ENCODE measurements around the gene RNASEL. TPM values are rescaled to one million over a fixed set of nuclear protein-coding genes. Genes with fewer than 3 reads are reported as not detected.
A peak's percentile ranks its signal among the peaks of the same experiment; 100 is the strongest.

RNASEL gene
- total and polyA plus RNA-seq, 3 experiments from 2014 or later, result 5.3 to 8.7 (median 5.6) TPM

- peaks cover 1 to 7% of the 10 kb centered on the region in 2 donors for H3K27me3 Mint-ChIP-seq
- POLR2A ChIA-PET, result interaction anchor here (0.7 kb wide), 1 partner anchor 243 kb away, joined by 7 read pairs; no protein-coding TSS in a partner anchor
- H3K4me1 Mint-ChIP-seq, result peaks cover 0 to 5% (median 3%) of the 10 kb centered on the region in 3 donors
Observed at GRCh38 chr1:182596934-182597333, 7.9 kb upstream of the RNASEL start.

GRCh38 chr1:182595641-182596240, 6.7 kb upstream of the RNASEL start:
- H3K36me3 Mint-ChIP-seq, result peaks cover 0 to 1% (median 0%) of the 10 kb centered on the region in 3 donors
- Histone ChIP-seq H3K27ac (ENCODE audit: low read depth, low read length) (no peak overlapping the region), H3K4me1 (ENCODE audit: insufficient read depth, low read length) (no peaks in the 10 kb centered on the region), H3K9me3 (ENCODE audit: low read length) (no peaks in the 10 kb centered on the region), H3K4me3 (ENCODE audit: low read length) (no peak overlapping the region), H3K36me3 (ENCODE audit: insufficient read depth, low read length) (no peaks in the 10 kb centered on the region), H3K27me3 (ENCODE audit: insufficient read depth, low read length, poor library complexity, severe bottlenecking) (no peaks in the 10 kb centered on the region)
- ChIA-PET CTCF (interaction anchor here (0.8 to 10.3 kb wide), 12 partner anchors 9 to 249 kb away, joined by 3 to 306 read pairs (median 3); partner anchors contain the start of gene NPL), POLR2A (no interaction called here)
- H3K27ac Mint-ChIP-seq, result peak overlapping the region in 1 of 8 donors; percentile 33
- H3K27me3 Mint-ChIP-seq, result peaks cover 3 to 7% of the 10 kb centered on the region in 2 donors
- peak; percentile 41 to 67 (median 52) for DNase-seq
- H3K4me3 Mint-ChIP-seq, result no peak overlapping the region
- no peaks in the 10 kb centered on the region for H3K9me3 Mint-ChIP-seq
- peaks cover 0 to 5% (median 3%) of the 10 kb centered on the region in 3 donors for H3K4me1 Mint-ChIP-seq

More at GRCh38 chr1:182596934-182597333, 7.9 kb upstream of the RNASEL start:
- H3K4me3 Mint-ChIP-seq, result no peak overlapping the region
- CTCF ChIA-PET, result interaction anchor here (0.7 to 10.3 kb wide), 5 partner anchors 8 to 265 kb away, joined by 3 to 306 read pairs (median 7); partner anchors contain the start of genes NPL and RNASEL
- Histone ChIP-seq H3K27me3 (ENCODE audit: insufficient read depth, low read length, poor library complexity, severe bottlenecking) (no peaks in the 10 kb centered on the region), H3K27ac (ENCODE audit: low read depth, low read length) (no peak overlapping the region), H3K4me3 (ENCODE audit: low read length) (no peak overlapping the region), H3K9me3 (ENCODE audit: low read length) (no peaks in the 10 kb centered on the region), H3K36me3 (ENCODE audit: insufficient read depth, low read length) (no peaks in the 10 kb centered on the region), H3K4me1 (ENCODE audit: insufficient read depth, low read length) (peaks cover 6% of the 10 kb centered on the region)
- no peak for DNase-seq
- no peaks in the 10 kb centered on the region for H3K9me3 Mint-ChIP-seq
- peak overlapping the region in 1 of 8 donors; percentile 51 for H3K27ac Mint-ChIP-seq
- H3K36me3 Mint-ChIP-seq, result peaks cover 0 to 1% (median 0%) of the 10 kb centered on the region in 3 donors

GRCh38 chr1:182589931-182590330, 875 bp upstream of the RNASEL start:
- Mint-ChIP-seq H3K4me3 (peak overlapping the region; percentile 92 to 99 (median 97)), H3K36me3 (peaks cover 7 to 31% (median 11%) of the 10 kb centered on the region in 3 donors), H3K27me3 (peaks cover 2 to 3% of the 10 kb centered on the region in 2 donors), H3K4me1 (peaks cover 34 to 48% (median 44%) of the 10 kb centered on the region in 3 donors), H3K9me3 (no peaks in the 10 kb centered on the region), H3K27ac (peak overlapping the region; percentile 39 to 100 (median 100))
- DNase-seq, result no peak
- no peak overlapping the region for H3K4me3 ChIP-seq (ENCODE audit: low read length)
- no peaks in the 10 kb centered on the region for H3K9me3 ChIP-seq (ENCODE audit: low read length)
- no peaks in the 10 kb centered on the region for H3K36me3 ChIP-seq (ENCODE audit: insufficient read depth, low read length)
- H3K4me1 ChIP-seq (ENCODE audit: insufficient read depth, low read length), result peaks cover 27% of the 10 kb centered on the region
- no peak overlapping the region for H3K27ac ChIP-seq (ENCODE audit: low read depth, low read length)
- CTCF ChIA-PET, result interaction anchor here (4.5 kb wide), 1 partner anchor 10 kb away, joined by 44 read pairs; no protein-coding TSS in a partner anchor
- POLR2A ChIA-PET, result interaction anchor here (1.3 kb wide), 1 partner anchor 199 kb away, joined by 3 read pairs; no protein-coding TSS in a partner anchor
- H3K27me3 ChIP-seq (ENCODE audit: insufficient read depth, low read length, poor library complexity, severe bottlenecking), result no peaks in the 10 kb centered on the region

- Mint-ChIP-seq H3K9me3 (no peaks in the 10 kb centered on the region), H3K36me3 (peaks cover 7 to 35% (median 11%) of the 10 kb centered on the region in 3 donors), H3K4me3 (peak overlapping the region; percentile 92 to 99 (median 97)), H3K4me1 (peaks cover 38 to 52% (median 48%) of the 10 kb centered on the region in 3 donors), H3K27me3 (peaks cover 2 to 3% of the 10 kb centered on the region in 2 donors), H3K27ac (peak overlapping the region; percentile 98 to 100 (median 100))
- Histone ChIP-seq H3K9me3 (ENCODE audit: low read length) (no peaks in the 10 kb centered on the region), H3K27me3 (ENCODE audit: insufficient read depth, low read length, poor library complexity, severe bottlenecking) (no peaks in the 10 kb centered on the region), H3K36me3 (ENCODE audit: insufficient read depth, low read length) (no peaks in the 10 kb centered on the region), H3K4me1 (ENCODE audit: insufficient read depth, low read length) (peaks cover 31% of the 10 kb centered on the region), H3K4me3 (ENCODE audit: low read length) (peak overlapping the region; percentile 90), H3K27ac (ENCODE audit: low read depth, low read length) (no peak overlapping the region)
- ChIA-PET POLR2A (interaction anchor here (1.3 to 1.9 kb wide), 4 partner anchors 12 to 250 kb away, joined by 3 to 7 read pairs (median 6); no protein-coding TSS in a partner anchor), CTCF (interaction anchor here (1.3 to 4.5 kb wide), 4 partner anchors 10 to 198 kb away, joined by 6 to 44 read pairs (median 8); no protein-coding TSS in a partner anchor)
- no peak for DNase-seq
Observed at GRCh38 chr1:182589520-182589919, 464 bp upstream of the RNASEL start.

- Histone ChIP-seq H3K4me1 (ENCODE audit: insufficient read depth, low read length) (peaks cover 47% of the 10 kb centered on the region), H3K9me3 (ENCODE audit: low read length) (no peaks in the 10 kb centered on the region), H3K27me3 (ENCODE audit: insufficient read depth, low read length, poor library complexity, severe bottlenecking) (no peaks in the 10 kb centered on the region), H3K4me3 (ENCODE audit: low read length) (peak overlapping the region; percentile 90), H3K27ac (ENCODE audit: low read depth, low read length) (peak overlapping the region; percentile 99), H3K36me3 (ENCODE audit: insufficient read depth, low read length) (peaks cover 4% of the 10 kb centered on the region)
- H3K27ac Mint-ChIP-seq, result peak overlapping the region; percentile 98 to 100 (median 100)
- no peaks in the 10 kb centered on the region for H3K9me3 Mint-ChIP-seq
- CTCF ChIA-PET, result interaction anchor here (1.8 to 4.5 kb wide), 3 partner anchors 12 to 200 kb away, joined by 7 to 44 read pairs (median 9); no protein-coding TSS in a partner anchor
- H3K36me3 Mint-ChIP-seq, result peaks cover 11 to 51% (median 19%) of the 10 kb centered on the region in 3 donors
- H3K4me3 Mint-ChIP-seq, result peak overlapping the region; percentile 92 to 99 (median 97)
- peaks cover 0 to 3% of the 10 kb centered on the region in 2 donors for H3K27me3 Mint-ChIP-seq
- peaks cover 54 to 68% (median 64%) of the 10 kb centered on the region in 3 donors for H3K4me1 Mint-ChIP-seq
- POLR2A ChIA-PET, result interaction anchor here (0.8 to 1.9 kb wide), 4 partner anchors 13 to 252 kb away, joined by 3 to 7 read pairs (median 6); partner anchors contain the start of gene NPL
- DNase-seq, result no peak
Observed at GRCh38 chr1:182587666-182588499, 1.2 kb downstream of the RNASEL start.

- ChIA-PET POLR2A (no interaction called here), CTCF (interaction anchor here (1.4 to 4.5 kb wide), 2 partner anchors 9 to 13 kb away, joined by 3 to 44 read pairs; no protein-coding TSS in a partner anchor)
- H3K27ac Mint-ChIP-seq, result peak overlapping the region in 1 of 8 donors; percentile 100
- H3K36me3 ChIP-seq (ENCODE audit: insufficient read depth, low read length), result peaks cover 12% of the 10 kb centered on the region
- no peaks in the 10 kb centered on the region for H3K9me3 Mint-ChIP-seq
- peak overlapping the region in 1 of 7 donors; percentile 97 for H3K4me3 Mint-ChIP-seq
- H3K4me3 ChIP-seq (ENCODE audit: low read length), result no peak overlapping the region
- H3K36me3 Mint-ChIP-seq, result peaks cover 11 to 59% (median 25%) of the 10 kb centered on the region in 3 donors
- H3K27ac ChIP-seq (ENCODE audit: low read depth, low read length), result no peak overlapping the region
- H3K9me3 ChIP-seq (ENCODE audit: low read length), result no peaks in the 10 kb centered on the region
- peaks cover 0 to 3% of the 10 kb centered on the region in 2 donors for H3K27me3 Mint-ChIP-seq
- peaks cover 54% of the 10 kb centered on the region for H3K4me1 ChIP-seq (ENCODE audit: insufficient read depth, low read length)
- H3K27me3 ChIP-seq (ENCODE audit: insufficient read depth, low read length, poor library complexity, severe bottlenecking), result no peaks in the 10 kb centered on the region
- H3K4me1 Mint-ChIP-seq, result peaks cover 61 to 76% (median 72%) of the 10 kb centered on the region in 3 donors
- DNase-seq, result no peak
Observed at GRCh38 chr1:182587093-182587492, 2.0 kb downstream of the RNASEL start.

- Histone ChIP-seq H3K27ac (ENCODE audit: low read depth, low read length) (no peak overlapping the region), H3K27me3 (ENCODE audit: insufficient read depth, low read length, poor library complexity, severe bottlenecking) (no peaks in the 10 kb centered on the region), H3K36me3 (ENCODE audit: insufficient read depth, low read length) (peaks cover 17% of the 10 kb centered on the region), H3K9me3 (ENCODE audit: low read length) (no peaks in the 10 kb centered on the region), H3K4me3 (ENCODE audit: low read length) (no peak overlapping the region), H3K4me1 (ENCODE audit: insufficient read depth, low read length) (peaks cover 54% of the 10 kb centered on the region)
- Mint-ChIP-seq H3K36me3 (peaks cover 11 to 64% (median 29%) of the 10 kb centered on the region in 3 donors), H3K27me3 (no peaks in the 10 kb centered on the region), H3K27ac (no peak overlapping the region), H3K4me1 (peaks cover 62 to 79% (median 76%) of the 10 kb centered on the region in 3 donors), H3K9me3 (no peaks in the 10 kb centered on the region), H3K4me3 (peak overlapping the region; percentile 23 to 67 (median 57))
- no peak for DNase-seq
- POLR2A ChIA-PET, result no interaction called here
- CTCF ChIA-PET, result interaction anchor here (0.6 to 1.4 kb wide), 3 partner anchors 9 to 195 kb away, joined by 3 to 4 read pairs (median 3); no protein-coding TSS in a partner anchor
Observed at GRCh38 chr1:182586380-182586779, 2.7 kb downstream of the RNASEL start.
